Hepatocyte (in vitro differentiated cells): ENCODE measurements around the gene PRKAR2A. TPM values are rescaled to one million over a fixed set of nuclear protein-coding genes. Genes with fewer than 3 reads are reported as not detected.
"Not testable (repeated sequence)": the region's sequence is repeated elsewhere in the genome, so short reads cannot be mapped to it uniquely, and the experiment has no call there.

Source experiments
- DNase-seq: peaks from one replicate; pipeline ENCODE4 v3.0.0-alpha.2; 2016; ENCODE audit warnings: low spot score
- H2AFZ ChIP-seq: fragments of 200-600 bp; sonication (generic); 2 replicates; pipeline ENCODE4 v1.6.0; 2016; ENCODE audit warnings: antibody characterized with exemption, mild to moderate bottlenecking
- H3K27ac ChIP-seq: fragments of 200-600 bp; sonication (generic); 2 replicates; pipeline ENCODE4 v1.5.1; 2016; ENCODE audit warnings: mild to moderate bottlenecking
- H3K27me3 ChIP-seq: fragments of 200-600 bp; sonication (generic); 2 replicates; pipeline ENCODE4 v1.6.1; 2016
- H3K36me3 ChIP-seq: fragments of 200-600 bp; sonication (generic); replicated peaks from 2 replicates; pipeline ENCODE4 v1.5.1; 2016; ENCODE audit warnings: low read depth; ENCODE audit not compliant: insufficient read depth
- H3K4me1 ChIP-seq: fragments of 200-600 bp; sonication (generic); 2 replicates; pipeline ENCODE4 v1.5.1; 2016; ENCODE audit warnings: mild to moderate bottlenecking, moderate library complexity; ENCODE audit not compliant: insufficient read depth
- H3K4me2 ChIP-seq: fragments of 200-600 bp; sonication (generic); 2 replicates; pipeline ENCODE4 v1.6.0; 2016
- H3K4me3 ChIP-seq: fragments of 200-600 bp; sonication (generic); 2 replicates; pipeline ENCODE4 v1.5.1; 2016; ENCODE audit warnings: mild to moderate bottlenecking
- H3K79me2 ChIP-seq: fragments of 200-600 bp; sonication (generic); 2 replicates; pipeline ENCODE4 v1.6.0; 2017; ENCODE audit warnings: mild to moderate bottlenecking
- H3K9me2 ChIP-seq: fragments of 200-600 bp; sonication (generic); replicated peaks from 2 replicates; pipeline ENCODE4 v1.6.0; 2017; ENCODE audit warnings: mild to moderate bottlenecking; ENCODE audit not compliant: insufficient read depth
- H3K9me3 ChIP-seq: fragments of 200-600 bp; sonication (generic); 2 replicates; pipeline ENCODE4 v1.5.1; 2016; ENCODE audit warnings: low read depth, mild to moderate bottlenecking
- H4K20me1 ChIP-seq: fragments of 200-600 bp; sonication (generic); 2 replicates; pipeline ENCODE4 v1.6.0; 2016; ENCODE audit warnings: mild to moderate bottlenecking; ENCODE audit not compliant: insufficient read depth, poor library complexity, severe bottlenecking
- CTCF ChIP-seq: fragments of 200-600 bp; sonication (generic); IDR thresholded peaks from 2 replicates; pipeline ENCODE4 v1.5.1; 2016; ENCODE audit warnings: antibody characterized with exemption, mild to moderate bottlenecking; ENCODE audit not compliant: poor library complexity
- EZH2 ChIP-seq: fragments of 200-600 bp; sonication (generic); IDR thresholded peaks from 2 replicates; pipeline ENCODE4 v1.6.1; 2016; ENCODE audit warnings: antibody characterized with exemption, mild to moderate bottlenecking, borderline replicate concordance
- EZH2phosphoT487 ChIP-seq: fragments of 200-600 bp; sonication (generic); IDR thresholded peaks from one replicate; pipeline ENCODE4 v1.6.1; 2018; ENCODE audit warnings: antibody characterized with exemption, mild to moderate bottlenecking, low read depth, moderate library complexity; ENCODE audit not compliant: unreplicated experiment, severe bottlenecking
- WGBS: methylation state at CpG from one replicate; pipeline ENCODE4 v1.1.6; 2016; ENCODE audit warnings: low lambda C conversion rate; ENCODE audit errors: missing lambda C conversion rate; 5-methylcytosine and 5-hydroxymethylcytosine counted together
- polyA plus RNA-seq: library from polyadenylated mRNA; unstranded; fragments of >200 nt; fragmentation: Nextera tagmentation; extraction: Ambion mirVana; gene quantifications from 2 replicates; pipeline ENCODE4 v1.2.1, GENCODE V29; 2016
- total RNA-seq: library from RNA; depleted of rRNA; stranded (reverse); fragments of >200 nt; gene quantifications from 2 replicates; pipeline ENCODE4 v1.2.3, GENCODE V29; 2014

PRKAR2A gene
- total and polyA plus RNA-seq, 2 experiments from 2014 or later = 9.0 to 33.9 TPM

DNA sequence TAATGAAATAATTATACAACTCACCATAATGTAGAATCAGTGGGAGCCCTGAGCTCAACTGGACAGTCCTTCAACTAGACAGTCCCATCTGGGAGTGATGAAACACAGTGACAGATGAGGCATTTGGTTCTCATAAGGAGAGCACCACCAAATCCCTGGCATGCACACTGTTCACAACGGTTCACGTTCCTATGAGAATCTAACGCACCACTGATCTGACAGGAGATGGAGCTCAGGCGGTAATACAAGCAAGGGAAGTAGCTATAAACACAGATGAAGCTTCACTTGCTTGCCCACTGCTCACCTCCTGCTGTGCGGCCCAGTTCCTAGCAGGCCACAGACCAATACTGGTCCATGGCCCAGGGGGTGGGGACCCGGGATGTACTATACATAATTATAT, 17.0 kb downstream of the PRKAR2A start:
- H3K4me3 ChIP-seq = no peak overlapping the region
- no peaks in the 10 kb centered on the region for H3K36me3 ChIP-seq
- H4K20me1 ChIP-seq = peaks cover 4% of the 10 kb centered on the region
- H3K27ac ChIP-seq = no peak overlapping the region
- H3K27me3 ChIP-seq = no peaks in the 10 kb centered on the region
- no peak overlapping the region for H3K4me2 ChIP-seq
- TF ChIP-seq CTCF (no peak), EZH2phosphoT487 (no peak), EZH2 (no peak)
- H3K4me1 ChIP-seq = no peaks in the 10 kb centered on the region
- H3K9me2 ChIP-seq = no peaks in the 10 kb centered on the region
- 70% methylated on average over 6 of the region's 6 CpGs for WGBS
- H3K9me3 ChIP-seq = no peaks in the 10 kb centered on the region
- no peak for DNase-seq
- H2AFZ ChIP-seq = no peak overlapping the region
- H3K79me2 ChIP-seq = peaks cover 53% of the 10 kb centered on the region

DNA sequence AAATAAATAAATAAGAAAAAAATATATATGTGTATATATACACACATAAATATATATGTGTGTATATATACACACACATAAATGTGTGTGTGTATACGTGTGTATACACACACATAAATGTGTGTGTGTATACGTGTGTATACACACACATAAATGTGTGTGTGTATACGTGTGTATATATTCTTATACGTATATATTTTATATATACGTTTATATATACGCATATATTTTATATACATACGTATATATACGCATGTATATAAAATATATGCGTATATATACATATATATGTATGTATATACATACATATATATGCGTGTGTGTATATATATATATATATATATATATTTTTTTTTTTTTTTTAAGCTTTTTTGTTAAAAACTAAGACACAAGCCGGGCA, 18.1 kb downstream of the PRKAR2A start:
- H3K4me2 ChIP-seq, H3K27me3 ChIP-seq, H2AFZ ChIP-seq, H3K4me1 ChIP-seq, H4K20me1 ChIP-seq, H3K27ac ChIP-seq, H3K36me3 ChIP-seq, H3K4me3 ChIP-seq, H3K9me2 ChIP-seq, DNase-seq, H3K9me3 ChIP-seq: not testable (repeated sequence)
- 97% methylated on average over 11 of the region's 11 CpGs for WGBS
- H3K79me2 ChIP-seq = peaks cover 46% of the 10 kb centered on the region

- H3K9me3 ChIP-seq, H3K27ac ChIP-seq, H3K4me1 ChIP-seq, DNase-seq, H3K4me3 ChIP-seq, H3K4me2 ChIP-seq, H4K20me1 ChIP-seq, H3K36me3 ChIP-seq, H3K27me3 ChIP-seq, H3K9me2 ChIP-seq, H2AFZ ChIP-seq: not testable (repeated sequence)
- WGBS = 98% methylated on average over 10 of the region's 10 CpGs
- peaks cover 43% of the 10 kb centered on the region for H3K79me2 ChIP-seq
Observed at GRCh38 chr3:48827874-48828273, 19.8 kb downstream of the PRKAR2A start.

- Histone ChIP-seq H3K4me1 (no peaks in the 10 kb centered on the region), H3K36me3 (no peaks in the 10 kb centered on the region), H3K4me3 (no peak overlapping the region), H3K79me2 (peaks cover 37% of the 10 kb centered on the region), H3K9me2 (no peaks in the 10 kb centered on the region), H3K27ac (no peak overlapping the region), H3K4me2 (no peak overlapping the region), H2AFZ (no peak overlapping the region), H3K9me3 (no peaks in the 10 kb centered on the region), H3K27me3 (no peaks in the 10 kb centered on the region), H4K20me1 (peaks cover 3% of the 10 kb centered on the region)
- no peak for DNase-seq
- TF ChIP-seq EZH2 (no peak), CTCF (no peak), EZH2phosphoT487 (no peak)
- WGBS = 90% methylated on average over 2 of the region's 2 CpGs
Observed at GRCh38 chr3:48826451-48826850, 21.2 kb downstream of the PRKAR2A start.
